GM12865 (cell line): ENCODE measurements around the gene GALNT2.
A peak's percentile ranks its signal among the peaks of the same experiment; 100 is the strongest.

Experiments
- DNase-seq: peaks from one replicate; pipeline ENCODE4 v3.0.0; 2010; ENCODE audit warnings: low read depth
- H3K4me3 ChIP-seq: 2 replicates; pipeline ENCODE4 v1.5.1; 2011; ENCODE audit warnings: mild to moderate bottlenecking, low read depth, low read length, control low read depth
- CTCF ChIP-seq: IDR thresholded peaks from 2 replicates; pipeline ENCODE4 v1.5.1; 2011; ENCODE audit warnings: low read length, control low read depth, low read depth, inconsistent platforms; ENCODE audit not compliant: insufficient read depth; ENCODE audit errors: missing control alignments

Gene GALNT2

GRCh38 chr1:230066031-230066430 is 1.0 kb upstream of the GALNT2 start:
- no peak for DNase-seq
- TF ChIP-seq CTCF: no peak
- H3K4me3 ChIP-seq: peak overlapping the region; percentile 63

GRCh38 chr1:230067419-230067870 is 407 bp downstream of the GALNT2 start:
- DNase-seq: peak; percentile 25
- no peak for TF ChIP-seq CTCF

GRCh38 chr1:230067871-230068620 is 1.0 kb downstream of the GALNT2 start:
- peak; percentile 36 for DNase-seq
- H3K4me3 ChIP-seq: peak overlapping the region; percentile 97
- TF ChIP-seq CTCF: no peak

More at GRCh38 chr1:230067419-230067870, 407 bp downstream of the GALNT2 start:
- H3K4me3 ChIP-seq: peak overlapping the region; percentile 97

GRCh38 chr1:230068621-230068873 is 1.5 kb downstream of the GALNT2 start:
- TF ChIP-seq CTCF: no peak
- H3K4me3 ChIP-seq: peak overlapping the region; percentile 97
- no peak for DNase-seq

GRCh38 chr1:230068952-230069684 is 2.1 kb downstream of the GALNT2 start:
- DNase-seq: peak; percentile 16
- TF ChIP-seq CTCF: no peak
- peak overlapping the region; percentile 97 for H3K4me3 ChIP-seq

- no peak for DNase-seq
- H3K4me3 ChIP-seq: no peak overlapping the region
- no peak for TF ChIP-seq CTCF
These were observed 2.8 kb downstream of the GALNT2 start for GRCh38 chr1:230069796-230070195.
